OCI-LY7 (cell line): ENCODE results near the gene PAX7.

Experiments
- EZH2phosphoT487 ChIP-seq: fragments of 200-600 bp; sonication (generic); IDR thresholded peaks from 2 replicates; pipeline ENCODE4 v1.6.1; 2018; ENCODE audit warnings: low read depth, borderline replicate concordance, mild to moderate bottlenecking, mixed run types, antibody characterized with exemption, low read length, moderate library complexity, mixed read lengths
- TF ChIP-seq, protein P1 (sequence below): fragments of 200-600 bp; sonication (generic); conservative IDR thresholded peaks from 2 replicates; pipeline ENCODE4 v1.5.1; 2014; ENCODE audit warnings: mild to moderate bottlenecking, antibody characterized with exemption, low read length, moderate library complexity, mixed read lengths

DNA sequence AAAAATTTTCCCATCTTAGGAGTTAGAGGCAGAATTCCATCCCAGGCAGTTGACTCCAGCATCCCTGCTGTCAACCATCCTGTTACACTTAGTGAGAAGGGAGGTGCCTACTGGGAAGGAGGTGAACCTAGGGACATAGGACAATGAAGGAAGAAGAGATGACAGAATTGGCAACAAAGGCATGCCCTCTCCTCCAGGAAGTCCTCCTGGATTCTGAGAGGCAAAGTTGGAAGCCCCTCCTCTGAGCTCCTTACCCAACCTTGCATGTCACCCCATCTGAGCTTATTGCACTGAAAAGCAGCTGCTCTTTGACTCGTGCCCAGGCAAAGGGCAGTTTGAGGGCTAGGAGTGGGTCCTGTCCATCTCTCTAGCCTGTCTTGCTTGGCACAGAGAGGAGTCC is 66.9 kb downstream of the PAX7 start:
- TF ChIP-seq, protein P1, sequence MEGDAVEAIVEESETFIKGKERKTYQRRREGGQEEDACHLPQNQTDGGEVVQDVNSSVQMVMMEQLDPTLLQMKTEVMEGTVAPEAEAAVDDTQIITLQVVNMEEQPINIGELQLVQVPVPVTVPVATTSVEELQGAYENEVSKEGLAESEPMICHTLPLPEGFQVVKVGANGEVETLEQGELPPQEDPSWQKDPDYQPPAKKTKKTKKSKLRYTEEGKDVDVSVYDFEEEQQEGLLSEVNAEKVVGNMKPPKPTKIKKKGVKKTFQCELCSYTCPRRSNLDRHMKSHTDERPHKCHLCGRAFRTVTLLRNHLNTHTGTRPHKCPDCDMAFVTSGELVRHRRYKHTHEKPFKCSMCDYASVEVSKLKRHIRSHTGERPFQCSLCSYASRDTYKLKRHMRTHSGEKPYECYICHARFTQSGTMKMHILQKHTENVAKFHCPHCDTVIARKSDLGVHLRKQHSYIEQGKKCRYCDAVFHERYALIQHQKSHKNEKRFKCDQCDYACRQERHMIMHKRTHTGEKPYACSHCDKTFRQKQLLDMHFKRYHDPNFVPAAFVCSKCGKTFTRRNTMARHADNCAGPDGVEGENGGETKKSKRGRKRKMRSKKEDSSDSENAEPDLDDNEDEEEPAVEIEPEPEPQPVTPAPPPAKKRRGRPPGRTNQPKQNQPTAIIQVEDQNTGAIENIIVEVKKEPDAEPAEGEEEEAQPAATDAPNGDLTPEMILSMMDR, result no peak
- no peak for TF ChIP-seq EZH2phosphoT487
